ENCODE measurements around the gene PRKN. TPM values are rescaled to one million over a fixed set of nuclear protein-coding genes. Genes with fewer than 3 reads are reported as not detected.

Gene PRKN
- total RNA-seq, 1 donor from 2014 or later, result 2.8 TPM

DNA sequence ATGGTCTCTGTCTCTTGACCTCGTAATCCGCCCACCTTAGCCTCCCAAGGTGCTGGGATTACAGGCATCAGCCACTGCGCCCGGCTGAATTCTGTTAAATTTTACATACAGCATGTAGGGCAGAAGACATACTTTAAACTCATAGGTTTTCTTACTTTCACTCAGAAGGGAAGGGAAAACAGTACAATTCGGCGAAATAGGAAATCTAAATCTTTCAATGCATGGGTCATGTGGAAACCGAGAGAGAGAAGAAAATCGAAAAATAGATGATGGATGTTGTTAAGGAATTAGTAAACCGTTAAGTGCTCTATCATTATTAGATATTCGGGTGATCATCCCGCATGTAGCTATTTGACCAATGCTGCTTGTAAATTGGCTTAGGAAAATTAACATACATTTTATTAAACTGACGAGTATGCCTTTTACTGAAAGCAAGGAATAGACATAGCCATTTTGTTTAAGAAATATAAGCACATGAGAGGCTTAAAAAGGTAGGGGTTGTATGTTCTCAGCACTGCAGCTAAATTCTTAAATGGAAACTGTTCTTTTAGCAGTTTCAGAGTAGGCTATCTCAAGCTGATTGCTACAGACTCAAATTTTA lies 1289.0 kb downstream of the PRKN start:
- H3K4me1 ChIP-seq, result peaks cover 34% of the 10 kb centered on the region
- no peak overlapping the region for H2AFZ ChIP-seq (replicated peaks)
- no peak overlapping the region for H3K27ac ChIP-seq
- H3K9me3 ChIP-seq (ENCODE audit: low read depth), result no peaks in the 10 kb centered on the region
- H4K20me1 ChIP-seq (ENCODE audit: low read depth), result no peaks in the 10 kb centered on the region
- no peaks in the 10 kb centered on the region for H3K27me3 ChIP-seq
- H3K4me2 ChIP-seq, result no peak overlapping the region
- TF ChIP-seq EZH2phosphoT487 (IDR thresholded peaks at IDR 0.05) (no peak), EZH2 (IDR thresholded peaks at IDR 0.05) (no peak)
- TF ChIP-seq, protein P1, sequence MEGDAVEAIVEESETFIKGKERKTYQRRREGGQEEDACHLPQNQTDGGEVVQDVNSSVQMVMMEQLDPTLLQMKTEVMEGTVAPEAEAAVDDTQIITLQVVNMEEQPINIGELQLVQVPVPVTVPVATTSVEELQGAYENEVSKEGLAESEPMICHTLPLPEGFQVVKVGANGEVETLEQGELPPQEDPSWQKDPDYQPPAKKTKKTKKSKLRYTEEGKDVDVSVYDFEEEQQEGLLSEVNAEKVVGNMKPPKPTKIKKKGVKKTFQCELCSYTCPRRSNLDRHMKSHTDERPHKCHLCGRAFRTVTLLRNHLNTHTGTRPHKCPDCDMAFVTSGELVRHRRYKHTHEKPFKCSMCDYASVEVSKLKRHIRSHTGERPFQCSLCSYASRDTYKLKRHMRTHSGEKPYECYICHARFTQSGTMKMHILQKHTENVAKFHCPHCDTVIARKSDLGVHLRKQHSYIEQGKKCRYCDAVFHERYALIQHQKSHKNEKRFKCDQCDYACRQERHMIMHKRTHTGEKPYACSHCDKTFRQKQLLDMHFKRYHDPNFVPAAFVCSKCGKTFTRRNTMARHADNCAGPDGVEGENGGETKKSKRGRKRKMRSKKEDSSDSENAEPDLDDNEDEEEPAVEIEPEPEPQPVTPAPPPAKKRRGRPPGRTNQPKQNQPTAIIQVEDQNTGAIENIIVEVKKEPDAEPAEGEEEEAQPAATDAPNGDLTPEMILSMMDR (IDR thresholded peaks at IDR 0.05), result no peak
- peaks cover 6% of the 10 kb centered on the region for H3K36me3 Mint-ChIP-seq
- H3K4me3 Mint-ChIP-seq, result no peak overlapping the region
- no peak overlapping the region for H3K4me3 ChIP-seq
- H3K9me3 Mint-ChIP-seq, result peaks cover 16% of the 10 kb centered on the region
- no peaks in the 10 kb centered on the region for H3K36me3 ChIP-seq
- H3K4me1 Mint-ChIP-seq, result peaks cover 53% of the 10 kb centered on the region
- H3K79me2 ChIP-seq (ENCODE audit: low read depth), result no peaks in the 10 kb centered on the region
- H3K27me3 Mint-ChIP-seq (ENCODE audit: insufficient read depth, low read depth), result peaks cover 3% of the 10 kb centered on the region
- H3K9ac ChIP-seq, result no peak overlapping the region
- peaks cover 10% of the 10 kb centered on the region for H3F3A ChIP-seq (ENCODE audit: low read depth)
- no peak for DNase-seq (ENCODE audit: low spot score)
- peak overlapping the region; percentile 90 for H3K27ac Mint-ChIP-seq

DNA sequence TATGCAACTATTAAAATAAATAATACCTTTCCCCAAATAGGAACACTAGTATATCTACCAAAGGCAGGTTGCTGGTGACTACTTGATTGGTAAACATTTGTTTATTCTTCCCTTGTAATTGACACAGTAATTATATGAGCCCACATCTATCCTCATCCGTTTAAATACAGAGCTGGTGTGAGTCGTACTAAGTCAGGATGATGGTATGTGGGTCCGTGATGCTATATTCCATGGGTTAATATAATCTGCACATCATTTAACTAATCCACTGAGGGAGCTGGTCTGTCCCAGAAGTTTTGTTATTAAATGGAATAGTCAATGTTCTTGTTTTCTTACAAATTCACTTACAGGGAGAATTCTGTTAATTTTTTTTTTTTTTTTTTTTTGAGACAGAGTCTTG lies 1289.7 kb downstream of the PRKN start:
- no peaks in the 10 kb centered on the region for H3K27me3 Mint-ChIP-seq (ENCODE audit: insufficient read depth, low read depth)
- TF ChIP-seq EZH2 (IDR thresholded peaks at IDR 0.05) (no peak), EZH2phosphoT487 (IDR thresholded peaks at IDR 0.05) (no peak)
- TF ChIP-seq, protein P1 (IDR thresholded peaks at IDR 0.05), result no peak
- DNase-seq (ENCODE audit: low spot score), result no peak
- no peaks in the 10 kb centered on the region for H4K20me1 ChIP-seq (ENCODE audit: low read depth)
- H3K9me3 Mint-ChIP-seq, result peaks cover 16% of the 10 kb centered on the region
- peaks cover 50% of the 10 kb centered on the region for H3K4me1 Mint-ChIP-seq
- no peaks in the 10 kb centered on the region for H3K27me3 ChIP-seq
- peaks cover 8% of the 10 kb centered on the region for H3F3A ChIP-seq (ENCODE audit: low read depth)
- H3K79me2 ChIP-seq (ENCODE audit: low read depth), result no peaks in the 10 kb centered on the region
- H3K36me3 Mint-ChIP-seq, result peaks cover 6% of the 10 kb centered on the region
- no peak overlapping the region for H3K9ac ChIP-seq
- H3K4me3 ChIP-seq, result no peak overlapping the region
- no peak overlapping the region for H3K4me3 Mint-ChIP-seq
- no peak overlapping the region for H3K27ac Mint-ChIP-seq
- H3K4me1 ChIP-seq, result peaks cover 31% of the 10 kb centered on the region
- H3K4me2 ChIP-seq, result no peak overlapping the region
- no peak overlapping the region for H3K27ac ChIP-seq
- no peaks in the 10 kb centered on the region for H3K36me3 ChIP-seq
- H3K9me3 ChIP-seq (ENCODE audit: low read depth), result no peaks in the 10 kb centered on the region
- H2AFZ ChIP-seq (replicated peaks), result no peak overlapping the region

DNA sequence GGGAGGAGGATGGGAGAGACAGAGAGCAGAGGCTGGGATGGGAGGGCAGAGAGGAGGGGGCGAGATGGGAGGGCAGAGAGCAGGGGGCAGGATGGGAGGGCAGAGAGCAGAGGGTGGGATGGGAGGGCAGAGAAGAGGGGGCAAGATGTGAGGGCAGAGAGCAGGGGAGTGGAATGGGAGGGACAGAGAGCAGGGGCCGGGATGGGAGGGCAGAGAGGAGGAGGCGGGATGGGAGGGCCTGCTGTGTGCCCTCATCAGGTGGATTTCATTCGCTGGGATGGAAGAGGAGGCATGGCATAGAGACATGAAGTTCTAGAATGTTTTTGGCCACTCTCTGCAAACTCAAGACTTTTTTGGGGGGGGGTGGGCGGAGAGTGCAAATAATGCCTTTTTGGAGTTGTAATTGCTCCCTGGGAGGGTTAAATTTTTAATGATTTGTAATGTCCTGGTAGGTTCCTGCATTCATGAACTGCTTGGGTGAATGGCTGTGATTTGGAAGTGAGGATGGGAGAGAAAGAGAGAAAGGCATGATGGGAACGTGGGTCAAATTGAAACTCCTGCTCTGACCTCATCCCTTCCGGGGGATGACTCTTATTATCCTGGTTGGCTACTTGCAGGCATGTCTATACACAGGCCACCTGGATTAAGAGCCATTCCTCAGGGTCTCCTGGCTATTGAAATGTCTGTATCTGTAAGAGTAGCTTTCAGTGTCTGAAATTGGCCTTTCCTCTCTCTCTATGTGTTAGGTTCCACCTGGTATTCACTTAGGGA lies 1291.3 kb downstream of the PRKN start:
- H3K4me3 ChIP-seq, result no peak overlapping the region
- no peak for DNase-seq (ENCODE audit: low spot score)
- H4K20me1 ChIP-seq (ENCODE audit: low read depth), result no peaks in the 10 kb centered on the region
- no peaks in the 10 kb centered on the region for H3K27me3 ChIP-seq
- H3K4me2 ChIP-seq, result no peak overlapping the region
- Mint-ChIP-seq H3K4me1 (peaks cover 39% of the 10 kb centered on the region), H3K36me3 (peaks cover 6% of the 10 kb centered on the region), H3K27ac (no peak overlapping the region), H3K4me3 (peak overlapping the region; percentile 48), H3K27me3 (ENCODE audit: insufficient read depth, low read depth) (no peaks in the 10 kb centered on the region), H3K9me3 (peaks cover 14% of the 10 kb centered on the region)
- peaks cover 8% of the 10 kb centered on the region for H3F3A ChIP-seq (ENCODE audit: low read depth)
- H3K9me3 ChIP-seq (ENCODE audit: low read depth), result no peaks in the 10 kb centered on the region
- no peak overlapping the region for H2AFZ ChIP-seq (replicated peaks)
- no peak overlapping the region for H3K27ac ChIP-seq
- peaks cover 31% of the 10 kb centered on the region for H3K4me1 ChIP-seq
- no peaks in the 10 kb centered on the region for H3K79me2 ChIP-seq (ENCODE audit: low read depth)
- H3K36me3 ChIP-seq, result no peaks in the 10 kb centered on the region
- H3K9ac ChIP-seq, result no peak overlapping the region
- TF ChIP-seq, protein P1 (IDR thresholded peaks at IDR 0.05), result no peak
- TF ChIP-seq EZH2phosphoT487 (IDR thresholded peaks at IDR 0.05) (no peak), EZH2 (IDR thresholded peaks at IDR 0.05) (no peak)

Data from neural progenitor cell (in vitro differentiated cells).